ENCODE data around the gene TSG101.

- TF ChIP-seq, protein P1, sequence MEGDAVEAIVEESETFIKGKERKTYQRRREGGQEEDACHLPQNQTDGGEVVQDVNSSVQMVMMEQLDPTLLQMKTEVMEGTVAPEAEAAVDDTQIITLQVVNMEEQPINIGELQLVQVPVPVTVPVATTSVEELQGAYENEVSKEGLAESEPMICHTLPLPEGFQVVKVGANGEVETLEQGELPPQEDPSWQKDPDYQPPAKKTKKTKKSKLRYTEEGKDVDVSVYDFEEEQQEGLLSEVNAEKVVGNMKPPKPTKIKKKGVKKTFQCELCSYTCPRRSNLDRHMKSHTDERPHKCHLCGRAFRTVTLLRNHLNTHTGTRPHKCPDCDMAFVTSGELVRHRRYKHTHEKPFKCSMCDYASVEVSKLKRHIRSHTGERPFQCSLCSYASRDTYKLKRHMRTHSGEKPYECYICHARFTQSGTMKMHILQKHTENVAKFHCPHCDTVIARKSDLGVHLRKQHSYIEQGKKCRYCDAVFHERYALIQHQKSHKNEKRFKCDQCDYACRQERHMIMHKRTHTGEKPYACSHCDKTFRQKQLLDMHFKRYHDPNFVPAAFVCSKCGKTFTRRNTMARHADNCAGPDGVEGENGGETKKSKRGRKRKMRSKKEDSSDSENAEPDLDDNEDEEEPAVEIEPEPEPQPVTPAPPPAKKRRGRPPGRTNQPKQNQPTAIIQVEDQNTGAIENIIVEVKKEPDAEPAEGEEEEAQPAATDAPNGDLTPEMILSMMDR (IDR thresholded peaks at IDR 0.05), result no peak
- TF ChIP-seq, protein P2, sequence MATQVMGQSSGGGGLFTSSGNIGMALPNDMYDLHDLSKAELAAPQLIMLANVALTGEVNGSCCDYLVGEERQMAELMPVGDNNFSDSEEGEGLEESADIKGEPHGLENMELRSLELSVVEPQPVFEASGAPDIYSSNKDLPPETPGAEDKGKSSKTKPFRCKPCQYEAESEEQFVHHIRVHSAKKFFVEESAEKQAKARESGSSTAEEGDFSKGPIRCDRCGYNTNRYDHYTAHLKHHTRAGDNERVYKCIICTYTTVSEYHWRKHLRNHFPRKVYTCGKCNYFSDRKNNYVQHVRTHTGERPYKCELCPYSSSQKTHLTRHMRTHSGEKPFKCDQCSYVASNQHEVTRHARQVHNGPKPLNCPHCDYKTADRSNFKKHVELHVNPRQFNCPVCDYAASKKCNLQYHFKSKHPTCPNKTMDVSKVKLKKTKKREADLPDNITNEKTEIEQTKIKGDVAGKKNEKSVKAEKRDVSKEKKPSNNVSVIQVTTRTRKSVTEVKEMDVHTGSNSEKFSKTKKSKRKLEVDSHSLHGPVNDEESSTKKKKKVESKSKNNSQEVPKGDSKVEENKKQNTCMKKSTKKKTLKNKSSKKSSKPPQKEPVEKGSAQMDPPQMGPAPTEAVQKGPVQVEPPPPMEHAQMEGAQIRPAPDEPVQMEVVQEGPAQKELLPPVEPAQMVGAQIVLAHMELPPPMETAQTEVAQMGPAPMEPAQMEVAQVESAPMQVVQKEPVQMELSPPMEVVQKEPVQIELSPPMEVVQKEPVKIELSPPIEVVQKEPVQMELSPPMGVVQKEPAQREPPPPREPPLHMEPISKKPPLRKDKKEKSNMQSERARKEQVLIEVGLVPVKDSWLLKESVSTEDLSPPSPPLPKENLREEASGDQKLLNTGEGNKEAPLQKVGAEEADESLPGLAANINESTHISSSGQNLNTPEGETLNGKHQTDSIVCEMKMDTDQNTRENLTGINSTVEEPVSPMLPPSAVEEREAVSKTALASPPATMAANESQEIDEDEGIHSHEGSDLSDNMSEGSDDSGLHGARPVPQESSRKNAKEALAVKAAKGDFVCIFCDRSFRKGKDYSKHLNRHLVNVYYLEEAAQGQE (IDR thresholded peaks at IDR 0.05; ENCODE audit: insufficient read depth in 1 of 2, low read depth in 2 of 2, low read length in 1 of 2), result no peak
- no peak for TF ChIP-seq POLR2AphosphoS5 (IDR thresholded peaks at IDR 0.05; ENCODE audit: low read depth, low read length)
Observed at GRCh38 chr11:18479063-18479462, 47.7 kb downstream of the TSG101 start.

Measured in Panc1 (cell line).